Thoracic aorta endothelial cell (primary cell): ENCODE data around the gene ZNF711. TPM values are rescaled to one million over a fixed set of nuclear protein-coding genes. Genes with fewer than 3 reads are reported as not detected.

Experiments
- total RNA-seq: library from RNA; depleted of rRNA; stranded (reverse); fragments of >200 nt; gene quantifications from 2 replicates; pipeline ENCODE4 v1.2.3, GENCODE V29; 2012

ZNF711 gene
- 4.0 and 6.8 TPM in 2 replicates for total RNA-seq

DNA sequence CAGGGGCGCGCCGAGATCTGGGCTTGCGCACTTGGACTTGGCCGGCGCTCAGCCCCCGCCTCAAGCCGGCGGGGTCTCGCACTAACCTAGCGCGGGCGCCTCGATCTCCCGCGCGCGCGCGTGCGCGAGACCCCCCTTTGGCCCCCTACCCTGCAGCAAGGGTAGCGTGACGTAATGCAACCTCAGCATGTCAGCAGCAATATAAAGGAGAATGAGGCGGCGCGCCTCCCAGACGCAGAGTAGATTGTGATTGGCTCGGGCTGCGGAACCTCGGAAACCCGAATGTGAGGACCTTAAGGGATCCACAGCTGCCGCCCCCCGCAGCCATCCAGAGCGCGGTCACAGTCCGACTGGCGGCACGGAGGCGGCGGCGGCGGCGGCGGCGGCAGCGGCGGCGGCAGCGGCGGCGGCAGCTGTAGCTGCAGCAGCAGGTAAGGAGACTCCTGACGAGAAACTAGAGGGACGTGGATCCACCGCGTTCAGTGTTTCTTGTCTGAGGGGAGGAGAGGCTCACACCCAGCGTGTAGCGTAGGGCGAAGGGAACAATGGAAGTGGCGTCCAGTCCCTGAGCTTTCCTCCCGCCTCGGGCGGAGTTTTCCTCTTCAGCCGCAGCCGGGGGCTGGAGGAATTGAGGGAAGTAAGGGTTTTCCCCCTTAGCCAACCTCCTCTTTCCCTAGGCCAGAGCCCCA lies at the start of gene ZNF711, which contains the start of gene SATL1:
Gene ZNF711 (plus strand): TSS at position 231 of the 689 bp plus-strand sequence. CDS start 3,582 bp downstream, outside the sequence.
Gene SATL1 (minus strand): TSS at position 19 of the 689 bp plus-strand sequence. CDS start 134,811 bp downstream, outside the sequence.

Other genes with a start within 250 kb of the ZNF711 start
- gene APOOL, start 240.1 kb upstream of the ZNF711 start, total RNA-seq: 13.0 and 20.2 TPM in 2 replicates
- not detected in 2 replicates for gene SATL1, start 212 bp upstream of the ZNF711 start, total RNA-seq
- gene POF1B, start 135.7 kb downstream of the ZNF711 start, total RNA-seq: 0.43 and 0.53 TPM in 2 replicates